Activated gamma-delta T cell treated with anti-CD3 and anti-CD28 coated beads, Interleukin-2, amount 50 U/mL, for 16 hours (primary cell): ENCODE measurements around the gene GLDC.

ENCODE experiments used
- DNase-seq: peaks from one replicate; pipeline ENCODE4 v3.0.0-alpha.2; 2020; ENCODE audit warnings: low read depth

GLDC gene

GRCh38 chr9:6501526-6502210 is 143.9 kb downstream of the GLDC start:
- no peak for DNase-seq

GRCh38 chr9:6498982-6499381 is 146.5 kb downstream of the GLDC start:
- DNase-seq, result no peak

DNA sequence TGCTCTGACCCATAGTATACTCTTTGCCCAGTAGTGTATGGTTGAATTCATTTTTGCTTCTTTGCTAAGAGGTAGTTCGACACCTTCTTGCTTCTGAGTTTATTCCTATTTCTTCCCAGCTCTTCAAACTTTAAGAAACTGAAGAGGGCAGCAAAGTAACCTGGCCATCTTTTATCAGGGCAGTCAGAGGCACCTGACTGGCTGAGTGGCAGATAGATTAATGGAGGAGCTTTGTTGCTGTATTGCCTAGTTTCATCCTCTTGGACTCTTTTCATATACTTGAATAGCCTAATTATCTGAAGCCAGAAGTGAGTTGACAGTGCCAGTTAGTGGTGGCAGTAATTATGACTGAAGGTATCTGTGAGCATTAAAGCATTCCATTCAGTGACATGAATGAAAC is 150.1 kb downstream of the GLDC start:
- no peak for DNase-seq

DNA sequence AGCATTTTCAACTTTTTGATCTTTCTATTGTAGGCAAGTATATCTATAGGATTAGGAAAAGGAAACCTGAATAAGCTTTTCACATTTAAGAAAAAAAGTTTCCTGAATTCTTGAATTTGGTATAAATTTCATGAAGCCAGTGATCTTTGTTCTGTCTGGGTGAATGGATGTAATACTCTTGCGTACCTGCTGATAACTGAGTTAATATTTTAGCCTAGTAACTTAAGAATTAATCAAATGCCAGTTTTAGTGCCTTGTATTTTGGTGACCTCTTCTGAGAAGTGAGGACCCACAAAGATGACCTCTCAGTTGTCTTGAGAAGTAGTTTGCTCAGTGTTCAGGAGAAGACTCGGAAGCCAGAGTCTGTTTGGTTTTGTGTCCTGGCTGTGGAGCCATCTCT is 154.7 kb downstream of the GLDC start:
- no peak for DNase-seq

- no peak for DNase-seq
These were observed 156.4 kb downstream of the GLDC start for GRCh38 chr9:6489099-6489498.

DNA sequence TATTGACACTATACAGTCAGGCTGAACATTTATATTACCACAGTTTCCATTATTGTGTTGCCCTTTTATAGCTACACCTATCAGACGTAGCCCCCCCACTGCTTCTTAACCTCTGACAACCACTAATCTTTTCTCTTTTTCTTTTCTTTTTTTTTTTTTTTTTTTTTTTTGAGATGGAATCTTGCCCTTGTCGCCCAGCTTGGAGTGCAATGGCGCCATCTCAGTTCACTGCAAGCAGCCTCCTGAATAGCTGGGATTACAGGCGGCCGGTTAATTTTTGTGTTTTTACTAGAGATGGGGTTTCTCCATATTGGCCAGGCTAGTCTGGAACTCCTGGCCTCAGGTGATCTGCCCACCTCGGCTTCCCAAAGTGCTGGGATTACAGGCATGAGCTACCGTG is 157.1 kb downstream of the GLDC start:
- DNase-seq, result no peak

DNA sequence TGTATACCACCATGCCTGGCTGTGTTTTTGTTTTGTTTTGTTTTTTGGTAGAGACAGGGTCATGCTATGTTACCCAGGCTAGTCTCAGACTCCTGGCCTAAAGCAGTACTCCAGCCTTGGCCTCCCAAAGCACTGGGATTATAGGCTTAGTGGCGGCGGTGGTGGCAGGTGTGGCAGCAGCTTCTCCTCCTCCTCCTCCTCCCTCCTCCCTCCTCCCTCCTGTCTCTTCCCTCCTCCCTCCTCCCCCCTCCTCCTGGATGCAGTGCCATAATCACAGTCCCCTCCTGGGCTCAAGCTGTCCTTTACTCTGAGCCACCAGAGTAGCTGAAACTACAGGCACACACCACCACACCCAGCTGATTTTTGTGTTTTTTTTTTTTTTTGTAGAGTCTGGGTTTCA is 161.3 kb downstream of the GLDC start:
- DNase-seq, result no peak
